ENCODE results near the gene RBM33. TPM values are rescaled to one million over a fixed set of nuclear protein-coding genes. Genes with fewer than 3 reads are reported as not detected.

RBM33 gene
- total RNA-seq, 1 donor from 2014 or later = 50.5 TPM

DNA sequence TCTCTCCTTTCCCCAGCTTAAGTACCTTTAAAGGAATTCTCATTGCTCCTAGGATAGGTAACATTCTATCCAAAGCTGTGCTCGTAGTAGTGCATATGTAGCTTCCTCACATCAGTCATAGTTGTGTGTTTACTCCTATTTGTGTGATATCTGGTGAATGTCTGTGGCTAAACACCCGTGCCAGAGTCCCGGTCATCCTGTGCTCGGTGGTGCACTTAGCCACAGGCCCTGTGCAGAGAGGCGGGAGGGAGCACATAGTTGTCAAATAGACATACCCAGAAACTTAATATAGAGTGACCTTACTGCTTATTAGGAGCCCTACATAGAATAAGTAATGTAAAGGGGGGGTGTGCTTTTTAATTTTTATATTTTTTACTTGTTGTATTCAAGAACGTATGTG, 76.6 kb downstream of the RBM33 start:
- H3K27ac ChIP-seq (ENCODE audit: low read depth, low read length) = no peak overlapping the region
- Mint-ChIP-seq H3K27me3 (ENCODE audit: low read depth, unreplicated experiment) (no peaks in the 10 kb centered on the region), H3K27ac (ENCODE audit: unreplicated experiment) (no peak overlapping the region), H3K36me3 (ENCODE audit: low read depth, unreplicated experiment) (peaks cover 4% of the 10 kb centered on the region), H3K4me3 (ENCODE audit: unreplicated experiment) (no peak overlapping the region), H3K4me1 (ENCODE audit: low read depth, unreplicated experiment) (peaks cover 10% of the 10 kb centered on the region), H3K9me3 (ENCODE audit: unreplicated experiment) (no peaks in the 10 kb centered on the region)
- H3K79me2 ChIP-seq (ENCODE audit: insufficient read depth, low read length) = peaks cover 41% of the 10 kb centered on the region
- TF ChIP-seq EZH2 (IDR thresholded peaks at IDR 0.05; ENCODE audit: insufficient read depth, low read length) = no peak
- TF ChIP-seq, protein P1, sequence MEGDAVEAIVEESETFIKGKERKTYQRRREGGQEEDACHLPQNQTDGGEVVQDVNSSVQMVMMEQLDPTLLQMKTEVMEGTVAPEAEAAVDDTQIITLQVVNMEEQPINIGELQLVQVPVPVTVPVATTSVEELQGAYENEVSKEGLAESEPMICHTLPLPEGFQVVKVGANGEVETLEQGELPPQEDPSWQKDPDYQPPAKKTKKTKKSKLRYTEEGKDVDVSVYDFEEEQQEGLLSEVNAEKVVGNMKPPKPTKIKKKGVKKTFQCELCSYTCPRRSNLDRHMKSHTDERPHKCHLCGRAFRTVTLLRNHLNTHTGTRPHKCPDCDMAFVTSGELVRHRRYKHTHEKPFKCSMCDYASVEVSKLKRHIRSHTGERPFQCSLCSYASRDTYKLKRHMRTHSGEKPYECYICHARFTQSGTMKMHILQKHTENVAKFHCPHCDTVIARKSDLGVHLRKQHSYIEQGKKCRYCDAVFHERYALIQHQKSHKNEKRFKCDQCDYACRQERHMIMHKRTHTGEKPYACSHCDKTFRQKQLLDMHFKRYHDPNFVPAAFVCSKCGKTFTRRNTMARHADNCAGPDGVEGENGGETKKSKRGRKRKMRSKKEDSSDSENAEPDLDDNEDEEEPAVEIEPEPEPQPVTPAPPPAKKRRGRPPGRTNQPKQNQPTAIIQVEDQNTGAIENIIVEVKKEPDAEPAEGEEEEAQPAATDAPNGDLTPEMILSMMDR (IDR thresholded peaks at IDR 0.05; ENCODE audit: insufficient read depth, low read depth, low read length) = no peak
- no peak overlapping the region for H3K4me3 ChIP-seq (ENCODE audit: insufficient read depth, low read depth, low read length)
- H3K9me3 ChIP-seq (ENCODE audit: insufficient read depth, low read depth, low read length) = no peaks in the 10 kb centered on the region
- no peaks in the 10 kb centered on the region for H3K27me3 ChIP-seq (ENCODE audit: insufficient read depth, low read length)
- FAIRE-seq = no peak
- no peaks in the 10 kb centered on the region for H3K4me1 ChIP-seq (ENCODE audit: insufficient read depth, low read length)
- DNase-seq (ENCODE audit: low read depth) = no peak
- no peak overlapping the region for H2AFZ ChIP-seq (ENCODE audit: low read depth, low read length)
- peaks cover 11% of the 10 kb centered on the region for H3K36me3 ChIP-seq (ENCODE audit: insufficient read depth, low read length)
- peaks cover 58% of the 10 kb centered on the region for H4K20me1 ChIP-seq (ENCODE audit: insufficient read depth, low read length)
- H3K9ac ChIP-seq (ENCODE audit: low read length) = no peak overlapping the region
- H3K4me2 ChIP-seq (ENCODE audit: low read length) = no peak overlapping the region

DNA sequence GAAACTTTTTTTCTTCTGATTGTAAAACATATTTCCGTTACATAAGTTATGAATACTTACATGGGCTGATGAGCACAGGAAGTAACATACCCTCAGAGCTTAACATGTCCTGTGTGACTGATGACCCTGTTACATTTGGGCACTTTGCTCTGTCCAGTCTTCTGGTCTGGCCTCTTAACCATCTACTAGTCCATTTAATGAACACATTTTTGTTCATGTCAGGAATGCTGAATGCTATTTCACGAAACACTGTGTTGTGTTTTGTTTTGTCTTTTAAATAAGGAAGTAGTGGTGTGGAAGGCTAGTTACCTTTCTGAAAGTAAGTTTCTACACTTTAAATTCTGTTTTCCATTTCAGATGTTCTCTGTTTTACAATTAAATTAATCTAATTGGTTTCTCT, 77.7 kb downstream of the RBM33 start:
- no peak overlapping the region for H3K4me2 ChIP-seq (ENCODE audit: low read length)
- H3K36me3 ChIP-seq (ENCODE audit: insufficient read depth, low read length) = peaks cover 11% of the 10 kb centered on the region
- no peak overlapping the region for H3K4me3 ChIP-seq (ENCODE audit: insufficient read depth, low read depth, low read length)
- no peaks in the 10 kb centered on the region for H3K4me1 ChIP-seq (ENCODE audit: insufficient read depth, low read length)
- no peak overlapping the region for H3K9ac ChIP-seq (ENCODE audit: low read length)
- Mint-ChIP-seq H3K36me3 (ENCODE audit: low read depth, unreplicated experiment) (peaks cover 3% of the 10 kb centered on the region), H3K4me3 (ENCODE audit: unreplicated experiment) (no peak overlapping the region), H3K27ac (ENCODE audit: unreplicated experiment) (no peak overlapping the region), H3K4me1 (ENCODE audit: low read depth, unreplicated experiment) (peaks cover 16% of the 10 kb centered on the region), H3K9me3 (ENCODE audit: unreplicated experiment) (no peaks in the 10 kb centered on the region), H3K27me3 (ENCODE audit: low read depth, unreplicated experiment) (no peaks in the 10 kb centered on the region)
- peaks cover 36% of the 10 kb centered on the region for H3K79me2 ChIP-seq (ENCODE audit: insufficient read depth, low read length)
- H3K27me3 ChIP-seq (ENCODE audit: insufficient read depth, low read length) = no peaks in the 10 kb centered on the region
- H4K20me1 ChIP-seq (ENCODE audit: insufficient read depth, low read length) = peaks cover 56% of the 10 kb centered on the region
- H3K27ac ChIP-seq (ENCODE audit: low read depth, low read length) = no peak overlapping the region
- no peak for TF ChIP-seq EZH2 (IDR thresholded peaks at IDR 0.05; ENCODE audit: insufficient read depth, low read length)
- TF ChIP-seq, protein P1 (IDR thresholded peaks at IDR 0.05; ENCODE audit: insufficient read depth, low read depth, low read length) = no peak
- FAIRE-seq = no peak
- H2AFZ ChIP-seq (ENCODE audit: low read depth, low read length) = no peak overlapping the region
- no peaks in the 10 kb centered on the region for H3K9me3 ChIP-seq (ENCODE audit: insufficient read depth, low read depth, low read length)
- DNase-seq (ENCODE audit: low read depth) = no peak

DNA sequence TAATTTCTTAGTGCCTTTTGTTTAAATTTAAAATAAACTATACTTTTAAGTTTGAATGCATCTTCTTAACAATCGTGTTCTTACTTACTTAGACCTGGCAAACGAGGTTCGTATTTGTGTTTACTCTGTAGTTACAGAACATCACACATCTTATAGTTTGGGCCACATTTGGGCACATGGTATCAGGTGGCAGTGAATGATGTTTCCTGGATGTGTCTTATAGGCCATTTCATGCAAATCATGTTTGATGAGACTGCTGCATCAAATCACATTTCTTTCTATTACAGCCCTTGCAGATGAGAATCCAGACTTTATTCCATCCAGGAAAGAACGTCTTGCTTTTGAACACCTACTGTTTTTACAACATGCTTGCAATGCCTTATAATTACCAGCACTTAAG, 78.5 kb downstream of the RBM33 start:
- Mint-ChIP-seq H3K27me3 (ENCODE audit: low read depth, unreplicated experiment) (no peaks in the 10 kb centered on the region), H3K36me3 (ENCODE audit: low read depth, unreplicated experiment) (peaks cover 3% of the 10 kb centered on the region), H3K4me1 (ENCODE audit: low read depth, unreplicated experiment) (peaks cover 15% of the 10 kb centered on the region), H3K27ac (ENCODE audit: unreplicated experiment) (no peak overlapping the region), H3K4me3 (ENCODE audit: unreplicated experiment) (no peak overlapping the region), H3K9me3 (ENCODE audit: unreplicated experiment) (no peaks in the 10 kb centered on the region)
- no peaks in the 10 kb centered on the region for H3K9me3 ChIP-seq (ENCODE audit: insufficient read depth, low read depth, low read length)
- no peak overlapping the region for H3K4me2 ChIP-seq (ENCODE audit: low read length)
- H4K20me1 ChIP-seq (ENCODE audit: insufficient read depth, low read length) = peaks cover 56% of the 10 kb centered on the region
- peaks cover 9% of the 10 kb centered on the region for H3K36me3 ChIP-seq (ENCODE audit: insufficient read depth, low read length)
- no peak overlapping the region for H3K27ac ChIP-seq (ENCODE audit: low read depth, low read length)
- TF ChIP-seq, protein P1 (IDR thresholded peaks at IDR 0.05; ENCODE audit: insufficient read depth, low read depth, low read length) = no peak
- TF ChIP-seq EZH2 (IDR thresholded peaks at IDR 0.05; ENCODE audit: insufficient read depth, low read length) = no peak
- no peak for FAIRE-seq
- H3K4me1 ChIP-seq (ENCODE audit: insufficient read depth, low read length) = no peaks in the 10 kb centered on the region
- peaks cover 42% of the 10 kb centered on the region for H3K79me2 ChIP-seq (ENCODE audit: insufficient read depth, low read length)
- no peak overlapping the region for H3K4me3 ChIP-seq (ENCODE audit: insufficient read depth, low read depth, low read length)
- H3K27me3 ChIP-seq (ENCODE audit: insufficient read depth, low read length) = no peaks in the 10 kb centered on the region
- no peak for DNase-seq (ENCODE audit: low read depth)
- no peak overlapping the region for H3K9ac ChIP-seq (ENCODE audit: low read length)
- no peak overlapping the region for H2AFZ ChIP-seq (ENCODE audit: low read depth, low read length)
